IPS-15b (cell line): ENCODE measurements around the gene USP17L18.
"Not testable (repeated sequence)": the region's sequence is repeated elsewhere in the genome, so short reads cannot be mapped to it uniquely, and the experiment has no call there.

ENCODE experiments used
- H3K27me3 ChIP-seq: one replicate; pipeline ENCODE4 v1.6.1; 2013; ENCODE audit warnings: low read length; ENCODE audit not compliant: control insufficient read depth, insufficient read depth
- H3K36me3 ChIP-seq: one replicate; pipeline ENCODE4 v1.6.1; 2013; ENCODE audit warnings: low read length; ENCODE audit not compliant: control insufficient read depth, insufficient read depth
- H3K4me1 ChIP-seq: one replicate; pipeline ENCODE4 v1.6.1; 2013; ENCODE audit warnings: mild to moderate bottlenecking, low read length; ENCODE audit not compliant: control insufficient read depth, insufficient read depth
- H3K4me3 ChIP-seq: one replicate; pipeline ENCODE4 v1.5.1; 2013; ENCODE audit warnings: low read depth, low read length
- H3K9ac ChIP-seq: one replicate; pipeline ENCODE4 v1.6.1; 2013; ENCODE audit warnings: low read depth, mild to moderate bottlenecking, low read length
- H3K9me3 ChIP-seq: one replicate; pipeline ENCODE4 v1.6.1; 2013; ENCODE audit warnings: mild to moderate bottlenecking, low read length; ENCODE audit not compliant: control insufficient read depth, insufficient read depth

Gene USP17L18

GRCh38 chr4:9247953-9248680 lies at the start of gene USP17L18:
TSS of gene USP17L18 (plus strand) at chr4:9248630. CDS start at chr4:9248630, 0 bp downstream.
- H3K9me3 ChIP-seq, H3K36me3 ChIP-seq, H3K4me3 ChIP-seq, H3K27me3 ChIP-seq, H3K9ac ChIP-seq, H3K4me1 ChIP-seq: not testable (repeated sequence)

GRCh38 chr4:9210357-9210756 lies 38.1 kb upstream of the USP17L18 start, which contains the start of gene USP17L10:
TSS of gene USP17L10 (plus strand) at chr4:9210657. CDS start at chr4:9210657, 0 bp downstream.
- H3K4me1 ChIP-seq, H3K36me3 ChIP-seq, H3K4me3 ChIP-seq, H3K9me3 ChIP-seq, H3K9ac ChIP-seq, H3K27me3 ChIP-seq: not testable (repeated sequence)

- H3K27me3 ChIP-seq, H3K4me1 ChIP-seq, H3K9ac ChIP-seq, H3K4me3 ChIP-seq, H3K9me3 ChIP-seq, H3K36me3 ChIP-seq: not testable (repeated sequence)
Observed at GRCh38 chr4:9214701-9215100, 33.7 kb upstream of the USP17L18 start.

GRCh38 chr4:9215105-9215504 lies 33.3 kb upstream of the USP17L18 start, which contains the start of gene USP17L11:
TSS of gene USP17L11 (plus strand) at chr4:9215405. CDS start at chr4:9215405, 0 bp downstream.
- not testable (repeated sequence) for H3K9ac ChIP-seq, H3K36me3 ChIP-seq, H3K4me1 ChIP-seq, H3K4me3 ChIP-seq, H3K27me3 ChIP-seq, H3K9me3 ChIP-seq

- H3K27me3 ChIP-seq, H3K4me3 ChIP-seq, H3K9me3 ChIP-seq, H3K4me1 ChIP-seq, H3K9ac ChIP-seq, H3K36me3 ChIP-seq: not testable (repeated sequence)
Observed at GRCh38 chr4:9219852-9220251, 28.6 kb upstream of the USP17L18 start, which contains the start of gene USP17L12. TSS of gene USP17L12 (plus strand) at chr4:9220152. CDS start at chr4:9220152, 0 bp downstream.

- H3K36me3 ChIP-seq, H3K9me3 ChIP-seq, H3K4me1 ChIP-seq, H3K9ac ChIP-seq, H3K4me3 ChIP-seq, H3K27me3 ChIP-seq: not testable (repeated sequence)
Observed at GRCh38 chr4:9224596-9224995, 23.8 kb upstream of the USP17L18 start, which contains the start of gene USP17L13. TSS of gene USP17L13 (plus strand) at chr4:9224896. CDS start at chr4:9224896, 0 bp downstream.

- H3K9ac ChIP-seq, H3K4me1 ChIP-seq, H3K4me3 ChIP-seq, H3K27me3 ChIP-seq, H3K36me3 ChIP-seq, H3K9me3 ChIP-seq: not testable (repeated sequence)
Observed at GRCh38 chr4:9230249-9230648, 18.2 kb upstream of the USP17L18 start.

- H3K36me3 ChIP-seq, H3K27me3 ChIP-seq, H3K9ac ChIP-seq, H3K4me1 ChIP-seq, H3K9me3 ChIP-seq, H3K4me3 ChIP-seq: not testable (repeated sequence)
Observed at GRCh38 chr4:9234085-9234484, 14.3 kb upstream of the USP17L18 start, which contains the start of gene USP17L15. TSS of gene USP17L15 (plus strand) at chr4:9234385. CDS start at chr4:9234385, 0 bp downstream.

- not testable (repeated sequence) for H3K4me1 ChIP-seq, H3K27me3 ChIP-seq, H3K9ac ChIP-seq, H3K36me3 ChIP-seq, H3K4me3 ChIP-seq, H3K9me3 ChIP-seq
Observed at GRCh38 chr4:9238461-9238860, 10.0 kb upstream of the USP17L18 start.

GRCh38 chr4:9243579-9243978 lies 4.9 kb upstream of the USP17L18 start, which contains the start of gene USP17L17:
TSS of gene USP17L17 (plus strand) at chr4:9243879. CDS start at chr4:9243879, 0 bp downstream.
- not testable (repeated sequence) for H3K4me3 ChIP-seq, H3K4me1 ChIP-seq, H3K9me3 ChIP-seq, H3K36me3 ChIP-seq, H3K9ac ChIP-seq, H3K27me3 ChIP-seq

- not testable (repeated sequence) for H3K27me3 ChIP-seq, H3K9ac ChIP-seq, H3K9me3 ChIP-seq, H3K36me3 ChIP-seq, H3K4me1 ChIP-seq, H3K4me3 ChIP-seq
Observed at GRCh38 chr4:9253078-9253477, 4.6 kb downstream of the USP17L18 start, which contains the start of gene USP17L19. TSS of gene USP17L19 (plus strand) at chr4:9253378. CDS start at chr4:9253378, 0 bp downstream.

GRCh38 chr4:9257824-9258223 lies 9.4 kb downstream of the USP17L18 start, which contains the start of gene USP17L20:
TSS of gene USP17L20 (plus strand) at chr4:9258124. CDS start at chr4:9258124, 0 bp downstream.
- not testable (repeated sequence) for H3K36me3 ChIP-seq, H3K9me3 ChIP-seq

More at GRCh38 chr4:9257824-9258223, 9.4 kb downstream of the USP17L18 start, which contains the start of gene USP17L20:
- H3K27me3 ChIP-seq, H3K4me1 ChIP-seq, H3K9ac ChIP-seq, H3K4me3 ChIP-seq: not testable (repeated sequence)
